Endothelial cell of umbilical vein (primary cell): ENCODE results near the gene ZNF888. TPM values are rescaled to one million over a fixed set of nuclear protein-coding genes. Genes with fewer than 3 reads are reported as not detected.

Source experiments
- BruUV-seq: library from RNA; stranded (reverse); fragments of 400-500 nt; replicated peaks from 2 replicates; lab custom pipeline; 2021; lab: Mats Ljungman, UMichigan
- CTCF ChIA-PET: fragments of 300-600, 350-600 bp; sonication (Branson Sonifier 250); formaldehyde crosslinking; loops from one replicate; lab custom pipeline; 2021; ENCODE audit warnings: antibody characterized with exemption, inconsistent platforms; lab: Charles Lee
- POLR2A ChIA-PET: fragments of 300-600, 350-600 bp; sonication (Branson Sonifier 250); formaldehyde crosslinking; loops from one replicate; lab custom pipeline; 2021; ENCODE audit warnings: antibody characterized with exemption, inconsistent platforms; lab: Charles Lee
- DNase-seq: peaks from one replicate; pipeline ENCODE4 v3.0.0-alpha.2; 2011; ENCODE audit warnings: low read depth, low spot score
- FAIRE-seq: peaks from 2 replicates; lab custom pipeline; 2011; peaks lifted over from hg19 to GRCh38; lab: Jason Lieb, UNC
- H2AFZ ChIP-seq: 2 replicates; pipeline ENCODE4 v1.6.0; 2012; ENCODE audit warnings: low read depth, low read length, control low read depth, inconsistent platforms
- H3K27ac ChIP-seq: 2 replicates; pipeline ENCODE4 v1.5.1; 2011; ENCODE audit warnings: low read depth, mild to moderate bottlenecking, control low read depth, low read length, moderate library complexity; ENCODE audit not compliant: insufficient read depth
- H3K27me3 ChIP-seq, 2 experiments: 2 replicates each; pipeline versions ENCODE4 v1.6.0 to v1.6.1; 2011; ENCODE audit warnings: low read length in 2 of 2, mixed read lengths in 1 of 2; ENCODE audit not compliant: control insufficient read depth in 2 of 2, insufficient read depth in 2 of 2
- H3K36me3 ChIP-seq, 2 experiments: 2 replicates in 1 of 2; 3 replicates in 1 of 2; pipeline ENCODE4 v1.5.1; 2011; ENCODE audit warnings: low read length in 2 of 2, mild to moderate bottlenecking in 1 of 2, moderate library complexity in 1 of 2; ENCODE audit not compliant: control insufficient read depth in 2 of 2, insufficient read depth in 2 of 2; ENCODE audit errors: extremely low read depth in 1 of 2
- H3K4me1 ChIP-seq: 3 replicates; pipeline ENCODE4 v1.5.1; 2011; ENCODE audit warnings: mild to moderate bottlenecking, low read length; ENCODE audit not compliant: control insufficient read depth, insufficient read depth; ENCODE audit errors: extremely low read depth
- H3K4me2 ChIP-seq: 2 replicates; pipeline ENCODE4 v1.6.1; 2011; ENCODE audit warnings: low read length, control low read depth, mixed read lengths; ENCODE audit not compliant: insufficient read depth
- H3K4me3 ChIP-seq, 3 experiments: fragments of 200-600 bp in 1 of 3; sonication (generic), shearing (Covaris generic) in 1 of 3; replicated peaks in 1 of 3; 2 replicates each; pipeline ENCODE4 v1.5.1; 2011 to 2016; ENCODE audit warnings: control low read depth in 3 of 3, low read length in 3 of 3, mild to moderate bottlenecking in 2 of 3, inconsistent platforms in 1 of 3, low read depth in 1 of 3, moderate library complexity in 1 of 3; ENCODE audit not compliant: insufficient read depth in 1 of 3
- H3K79me2 ChIP-seq: 2 replicates; pipeline ENCODE4 v1.6.0; 2012; ENCODE audit warnings: low read length, inconsistent platforms; ENCODE audit not compliant: control insufficient read depth, insufficient read depth
- H3K9ac ChIP-seq: replicated peaks from 2 replicates; pipeline ENCODE3; 2011; ENCODE audit warnings: low read length, control low read depth; ENCODE audit not compliant: insufficient read depth; ENCODE audit errors: extremely low read depth
- H3K9me1 ChIP-seq: replicated peaks from 3 replicates; pipeline ENCODE4 v1.6.0; 2011; ENCODE audit warnings: mild to moderate bottlenecking, low read length; ENCODE audit not compliant: control insufficient read depth, insufficient read depth; ENCODE audit errors: extremely low read depth
- H3K9me3 ChIP-seq: replicated peaks from 2 replicates; pipeline ENCODE4 v1.5.1; 2012; ENCODE audit warnings: low read length, inconsistent platforms; ENCODE audit not compliant: control insufficient read depth, insufficient read depth
- H4K20me1 ChIP-seq: replicated peaks from 2 replicates; pipeline ENCODE3; 2011; ENCODE audit warnings: mild to moderate bottlenecking, low read length; ENCODE audit not compliant: control insufficient read depth, insufficient read depth; ENCODE audit errors: extremely low read depth
- EZH2 ChIP-seq: IDR thresholded peaks from 2 replicates; pipeline ENCODE4 v1.6.1; 2012; ENCODE audit warnings: borderline replicate concordance, low read depth, mild to moderate bottlenecking, moderate library complexity, low read length, inconsistent platforms; ENCODE audit not compliant: severe bottlenecking
- FOS ChIP-seq: IDR thresholded peaks from 2 replicates; pipeline ENCODE4 v1.6.1; 2011; ENCODE audit warnings: mild to moderate bottlenecking, low read length, moderate library complexity, borderline replicate concordance; ENCODE audit not compliant: insufficient read depth
- GATA2 ChIP-seq: IDR thresholded peaks from 2 replicates; pipeline ENCODE4 v1.7.0; 2011; ENCODE audit warnings: low read depth, mild to moderate bottlenecking, moderate library complexity, mixed read lengths, low read length; ENCODE audit not compliant: insufficient read length, insufficient read depth
- JUN ChIP-seq: IDR thresholded peaks from 2 replicates; pipeline ENCODE4 v1.6.1; 2011; ENCODE audit warnings: borderline replicate concordance, low read depth; ENCODE audit not compliant: insufficient read length, insufficient read depth
- MYC ChIP-seq: IDR thresholded peaks from one replicate; pipeline ENCODE4 v1.6.1; 2011; ENCODE audit warnings: mild to moderate bottlenecking, low read depth, low read length
- POLR2A ChIP-seq: IDR thresholded peaks from 2 replicates; pipeline ENCODE4 v1.6.1; 2012; ENCODE audit warnings: low read depth, mild to moderate bottlenecking, control low read depth, low read length
- POLR2AphosphoS5 ChIP-seq: IDR thresholded peaks from 2 replicates; pipeline ENCODE4 v1.6.1; 2012; ENCODE audit warnings: low read depth, mild to moderate bottlenecking, control low read depth, low read length, moderate library complexity; ENCODE audit not compliant: insufficient read depth
- dilution Hi-C: fragments of 300-500 bp; cut with MboI; formaldehyde crosslinking; loops from one replicate; pipeline ENCODE4 v1.15.0; 2019; ENCODE audit warnings: low sequenced_read_pairs; ENCODE audit not compliant: extremely low pct_ligation_motif_present
- intact Hi-C: fragments of 100-400 bp; cut with micrococcal nuclease; formaldehyde crosslinking; loops from one replicate; pipeline ENCODE4 v1.10.0; 2022
- polyA plus RNA-seq, 4 experiments: library from polyadenylated mRNA; depleted of rRNA in 3 of 4; stranded (reverse) in 3 of 4; unstranded in 1 of 4; fragments of >200 nt; gene quantifications; 2 replicates each; pipeline versions ENCODE4 v1.2.1 to v1.2.3, GENCODE V29; 2011 to 2012; ENCODE audit warnings: missing spikeins in 1 of 4
- total RNA-seq: library from RNA; stranded (reverse); gene quantifications from 2 replicates; pipeline ENCODE4 v1.2.3, GENCODE V29; 2021
- TF ChIP-seq, protein P1 (sequence below), 2 donors: IDR thresholded peaks; 1 replicate in 1 of 2; 2 replicates in 1 of 2; pipeline ENCODE4 v1.5.1; 2011; ENCODE audit warnings: low read length in 2 of 2, mild to moderate bottlenecking in 2 of 2, moderate library complexity in 2 of 2, control low read depth in 1 of 2, inconsistent platforms in 1 of 2, low read depth in 1 of 2; ENCODE audit not compliant: insufficient read depth in 1 of 2; ENCODE audit errors: extremely low read depth in 1 of 2
- TF ChIP-seq, protein P2 (sequence below): IDR thresholded peaks from 2 replicates; pipeline ENCODE4 v1.6.1; 2011; ENCODE audit not compliant: insufficient read depth, insufficient read length

ZNF888 gene
- total and polyA plus RNA-seq, 2 donors (not counting 3 experiments of a cell fraction or from before 2014, with no cell fraction given) = 0.72 to 3.9 TPM

DNA sequence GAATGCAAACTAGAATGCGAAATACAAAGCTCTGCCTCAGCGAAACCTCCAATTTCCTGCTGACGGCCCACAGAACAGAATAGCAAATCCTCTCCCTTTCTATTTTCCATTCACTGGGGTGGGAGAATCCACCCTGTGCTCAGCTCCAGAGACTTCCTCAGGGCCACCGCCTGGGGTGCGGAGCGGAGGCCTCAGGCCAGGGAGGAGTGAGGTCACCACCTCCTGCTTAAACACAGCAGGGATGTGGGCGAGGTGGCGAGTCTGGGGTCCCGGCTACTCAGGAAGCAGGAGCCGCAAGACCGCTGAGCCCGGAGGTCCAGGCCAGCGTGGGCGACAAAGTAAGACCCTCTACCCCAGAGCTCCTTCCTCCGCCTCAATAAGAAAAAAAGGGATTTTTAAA is 25.1 kb downstream of the ZNF888 start:
- H3K9ac ChIP-seq = no peak overlapping the region
- intact Hi-C loops = loop anchor here (5.0 kb wide), 2 partner anchors 161 to 204 kb away; partner anchors contain the start of genes ZNF160 and ZNF611
- POLR2A ChIA-PET = interaction anchor here (0.7 kb wide), 1 partner anchor 709 kb away, joined by 3 read pairs; the partner anchor contains the start of gene PPP2R1A

More for the DNA sequence above, 25.1 kb downstream of the ZNF888 start:
- Histone ChIP-seq H3K9me1 (no peaks in the 10 kb centered on the region), H3K9me3 (no peaks in the 10 kb centered on the region), H3K4me3 (no peak overlapping the region), H3K4me2 (peak overlapping the region; percentile 51), H3K27ac (no peak overlapping the region), H3K36me3 (peaks cover 0 to 2% of the 10 kb centered on the region in 2 experiments), H3K4me1 (peaks cover 6% of the 10 kb centered on the region), H4K20me1 (no peaks in the 10 kb centered on the region), H3K79me2 (peaks cover 4% of the 10 kb centered on the region), H3K27me3 (no peaks in the 10 kb centered on the region), H2AFZ (peak overlapping the region; percentile 99)
- CTCF ChIA-PET = no interaction called here
- dilution Hi-C loops = no loop called here
- DNase-seq = no peak
- BruUV-seq = no TSS peak
- FAIRE-seq = no peak
- TF ChIP-seq, protein P1, sequence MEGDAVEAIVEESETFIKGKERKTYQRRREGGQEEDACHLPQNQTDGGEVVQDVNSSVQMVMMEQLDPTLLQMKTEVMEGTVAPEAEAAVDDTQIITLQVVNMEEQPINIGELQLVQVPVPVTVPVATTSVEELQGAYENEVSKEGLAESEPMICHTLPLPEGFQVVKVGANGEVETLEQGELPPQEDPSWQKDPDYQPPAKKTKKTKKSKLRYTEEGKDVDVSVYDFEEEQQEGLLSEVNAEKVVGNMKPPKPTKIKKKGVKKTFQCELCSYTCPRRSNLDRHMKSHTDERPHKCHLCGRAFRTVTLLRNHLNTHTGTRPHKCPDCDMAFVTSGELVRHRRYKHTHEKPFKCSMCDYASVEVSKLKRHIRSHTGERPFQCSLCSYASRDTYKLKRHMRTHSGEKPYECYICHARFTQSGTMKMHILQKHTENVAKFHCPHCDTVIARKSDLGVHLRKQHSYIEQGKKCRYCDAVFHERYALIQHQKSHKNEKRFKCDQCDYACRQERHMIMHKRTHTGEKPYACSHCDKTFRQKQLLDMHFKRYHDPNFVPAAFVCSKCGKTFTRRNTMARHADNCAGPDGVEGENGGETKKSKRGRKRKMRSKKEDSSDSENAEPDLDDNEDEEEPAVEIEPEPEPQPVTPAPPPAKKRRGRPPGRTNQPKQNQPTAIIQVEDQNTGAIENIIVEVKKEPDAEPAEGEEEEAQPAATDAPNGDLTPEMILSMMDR (IDR thresholded peaks at IDR 0.05; ENCODE audit: extremely low read depth in 1 of 2, insufficient read depth in 1 of 2, low read depth in 1 of 2, low read length in 2 of 2) = no peak
- TF ChIP-seq POLR2AphosphoS5 (no peak), EZH2 (no peak), MYC (no peak), FOS (no peak), JUN (no peak), POLR2A (no peak), GATA2 (no peak)
- TF ChIP-seq, protein P2, sequence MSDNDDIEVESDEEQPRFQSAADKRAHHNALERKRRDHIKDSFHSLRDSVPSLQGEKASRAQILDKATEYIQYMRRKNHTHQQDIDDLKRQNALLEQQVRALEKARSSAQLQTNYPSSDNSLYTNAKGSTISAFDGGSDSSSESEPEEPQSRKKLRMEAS = no peak
